Transverse colon (tissue), 4 donors: ENCODE measurements around the gene EIF4E3.

Source experiments
- CTCF ChIP-seq, 5 experiments: fragments of 200-600 bp in 3 of 5; fragments of 450-650 bp in 2 of 5; sonication (generic) in 3 of 5; IDR thresholded peaks; 1 replicate in 2 of 5; 2 replicates in 3 of 5; pipeline ENCODE4 v1.5.1; 2016 to 2017; ENCODE audit warnings: antibody characterized with exemption in 5 of 5, inconsistent platforms in 3 of 5, mild to moderate bottlenecking in 2 of 5, moderate library complexity in 1 of 5
- EP300 ChIP-seq: sonication (generic); formaldehyde crosslinking; IDR thresholded peaks from one replicate; pipeline ENCODE4 v1.6.1; 2017; ENCODE audit warnings: antibody characterized with exemption, low read depth
- POLR2A ChIP-seq: fragments of 450-650 bp; IDR thresholded peaks from one replicate; pipeline ENCODE4 v1.6.1; 2016; ENCODE audit warnings: antibody characterized with exemption, mild to moderate bottlenecking, moderate library complexity
- POLR2AphosphoS5 ChIP-seq, 3 donors: sonication (generic); formaldehyde crosslinking; IDR thresholded peaks; one replicate each; pipeline ENCODE4 v1.6.1; 2016; ENCODE audit warnings: antibody characterized with exemption in 3 of 3

GRCh38 chr3:71645140-71645539, 80.1 kb downstream of the EIF4E3 start:
- TF ChIP-seq POLR2A, result no peak
- no peak for TF ChIP-seq CTCF (IDR thresholded peaks at IDR 0.05)
- no peak for TF ChIP-seq EP300
- no peak for TF ChIP-seq POLR2AphosphoS5 (IDR thresholded peaks at IDR 0.05)
